Neural progenitor cell (in vitro differentiated cells): ENCODE data around the gene MED13. TPM values are rescaled to one million over a fixed set of nuclear protein-coding genes. Genes with fewer than 3 reads are reported as not detected.
"Not testable (repeated sequence)": the region's sequence is repeated elsewhere in the genome, so short reads cannot be mapped to it uniquely, and the experiment has no call there.

Experiments
- DNase-seq: peaks from one replicate; pipeline ENCODE4 v3.0.0-alpha.2; 2016; ENCODE audit warnings: low spot score
- H2AFZ ChIP-seq: fragments of 200-600 bp; sonication (generic); replicated peaks from 2 replicates; pipeline ENCODE4 v1.6.1; 2016; ENCODE audit warnings: antibody characterized with exemption
- H3F3A ChIP-seq: fragments of 200-600 bp; sonication (generic); 2 replicates; pipeline ENCODE4 v1.6.1; 2016; ENCODE audit warnings: antibody characterized with exemption, low read depth
- H3K27ac ChIP-seq: fragments of 200-600 bp; sonication (generic); 2 replicates; pipeline ENCODE4 v1.5.1; 2016; ENCODE audit warnings: mild to moderate bottlenecking
- H3K27me3 ChIP-seq: fragments of 200-600 bp; sonication (generic); 2 replicates; pipeline ENCODE4 v1.6.1; 2016; ENCODE audit warnings: mild to moderate bottlenecking, moderate library complexity
- H3K36me3 ChIP-seq: fragments of 200-600 bp; sonication (generic); 2 replicates; pipeline ENCODE4 v1.5.1; 2016
- H3K4me1 ChIP-seq: fragments of 200-600 bp; sonication (generic); 2 replicates; pipeline ENCODE4 v1.6.1; 2016; ENCODE audit warnings: mixed run types
- H3K4me2 ChIP-seq: fragments of 200-600 bp; sonication (generic); 2 replicates; pipeline ENCODE4 v1.6.1; 2016
- H3K4me3 ChIP-seq: fragments of 200-600 bp; sonication (generic); 2 replicates; pipeline ENCODE4 v1.5.1; 2016
- H3K79me2 ChIP-seq: fragments of 200-600 bp; sonication (generic); 2 replicates; pipeline ENCODE4 v1.6.1; 2016; ENCODE audit warnings: low read depth
- H3K9ac ChIP-seq: fragments of 200-600 bp; sonication (generic); 2 replicates; pipeline ENCODE4 v1.6.1; 2016
- H3K9me3 ChIP-seq: fragments of 200-600 bp; sonication (generic); 2 replicates; pipeline ENCODE4 v1.5.1; 2016; ENCODE audit warnings: low read depth
- H4K20me1 ChIP-seq: fragments of 200-600 bp; sonication (generic); 2 replicates; pipeline ENCODE4 v1.6.1; 2016; ENCODE audit warnings: low read depth
- H3K27ac Mint-ChIP-seq: 3 replicates; pipeline ENCODE4 v1.8.0; 2021; ENCODE audit warnings: mixed read lengths
- H3K27me3 Mint-ChIP-seq: 2 replicates; pipeline ENCODE4 v1.8.0; 2022; ENCODE audit warnings: low read depth, mild to moderate bottlenecking, inconsistent platforms, moderate library complexity, mixed read lengths; ENCODE audit not compliant: insufficient read depth
- H3K36me3 Mint-ChIP-seq: 3 replicates; pipeline ENCODE4 v1.8.0; 2021; ENCODE audit warnings: mixed read lengths
- H3K4me1 Mint-ChIP-seq: 3 replicates; pipeline ENCODE4 v1.8.0; 2021; ENCODE audit warnings: mixed read lengths
- H3K4me3 Mint-ChIP-seq: 3 replicates; pipeline ENCODE4 v1.8.0; 2021; ENCODE audit warnings: mild to moderate bottlenecking, moderate library complexity, mixed read lengths
- H3K9me3 Mint-ChIP-seq: 3 replicates; pipeline ENCODE4 v1.8.0; 2020; ENCODE audit warnings: mixed read lengths
- EZH2 ChIP-seq: fragments of 200-600 bp; sonication (generic); IDR thresholded peaks from 2 replicates; pipeline ENCODE4 v1.6.1; 2017; ENCODE audit warnings: antibody characterized with exemption, mild to moderate bottlenecking, moderate library complexity
- EZH2phosphoT487 ChIP-seq: fragments of 200-600 bp; sonication (generic); IDR thresholded peaks from 2 replicates; pipeline ENCODE4 v1.6.1; 2017; ENCODE audit warnings: antibody characterized with exemption
- total RNA-seq: library from RNA; depleted of rRNA; stranded (reverse); fragments of >200 nt; gene quantifications from 2 replicates; pipeline ENCODE4 v1.2.3, GENCODE V29; 2015; ENCODE audit warnings: low replicate concordance
- TF ChIP-seq, protein P1 (sequence below): fragments of 200-600 bp; sonication (generic); IDR thresholded peaks from 2 replicates; pipeline ENCODE4 v1.5.1; 2017; ENCODE audit warnings: antibody characterized with exemption, mild to moderate bottlenecking

The MED13 gene
- total RNA-seq, 1 donor from 2014 or later, result 59.9 TPM

DNA sequence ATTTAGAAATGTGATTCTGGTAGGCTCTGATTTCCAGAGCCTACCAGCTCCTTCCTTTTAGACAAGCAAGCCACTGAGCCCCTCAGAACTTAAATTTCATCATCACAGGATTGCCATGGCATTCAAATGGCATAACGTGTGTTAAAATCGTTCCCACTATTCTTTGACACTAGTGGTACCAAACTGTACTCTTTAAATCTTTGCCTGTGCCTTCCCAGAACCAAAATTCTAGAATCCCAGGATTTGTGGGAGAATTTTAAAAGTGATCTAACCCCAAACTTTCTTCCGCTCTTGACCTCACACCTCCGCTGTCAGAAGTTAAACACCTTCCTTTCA, 137.0 kb downstream of the MED13 start:
- Mint-ChIP-seq H3K27me3 (peaks cover 4% of the 10 kb centered on the region), H3K4me3 (peak overlapping the region; percentile 95), H3K4me1 (peaks cover 17% of the 10 kb centered on the region), H3K27ac (no peak overlapping the region), H3K36me3 (peaks cover 11% of the 10 kb centered on the region), H3K9me3 (no peaks in the 10 kb centered on the region)
- H4K20me1 ChIP-seq, result no peaks in the 10 kb centered on the region
- H3K4me3 ChIP-seq, result peak overlapping the region; percentile 68
- no peaks in the 10 kb centered on the region for H3F3A ChIP-seq
- H3K27me3 ChIP-seq, result no peaks in the 10 kb centered on the region
- no peak overlapping the region for H3K27ac ChIP-seq
- peaks cover 10% of the 10 kb centered on the region for H3K4me1 ChIP-seq
- H2AFZ ChIP-seq, result peak overlapping the region; percentile 99
- DNase-seq, result no peak
- TF ChIP-seq, protein P1, sequence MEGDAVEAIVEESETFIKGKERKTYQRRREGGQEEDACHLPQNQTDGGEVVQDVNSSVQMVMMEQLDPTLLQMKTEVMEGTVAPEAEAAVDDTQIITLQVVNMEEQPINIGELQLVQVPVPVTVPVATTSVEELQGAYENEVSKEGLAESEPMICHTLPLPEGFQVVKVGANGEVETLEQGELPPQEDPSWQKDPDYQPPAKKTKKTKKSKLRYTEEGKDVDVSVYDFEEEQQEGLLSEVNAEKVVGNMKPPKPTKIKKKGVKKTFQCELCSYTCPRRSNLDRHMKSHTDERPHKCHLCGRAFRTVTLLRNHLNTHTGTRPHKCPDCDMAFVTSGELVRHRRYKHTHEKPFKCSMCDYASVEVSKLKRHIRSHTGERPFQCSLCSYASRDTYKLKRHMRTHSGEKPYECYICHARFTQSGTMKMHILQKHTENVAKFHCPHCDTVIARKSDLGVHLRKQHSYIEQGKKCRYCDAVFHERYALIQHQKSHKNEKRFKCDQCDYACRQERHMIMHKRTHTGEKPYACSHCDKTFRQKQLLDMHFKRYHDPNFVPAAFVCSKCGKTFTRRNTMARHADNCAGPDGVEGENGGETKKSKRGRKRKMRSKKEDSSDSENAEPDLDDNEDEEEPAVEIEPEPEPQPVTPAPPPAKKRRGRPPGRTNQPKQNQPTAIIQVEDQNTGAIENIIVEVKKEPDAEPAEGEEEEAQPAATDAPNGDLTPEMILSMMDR, result no peak
- TF ChIP-seq EZH2 (no peak), EZH2phosphoT487 (no peak)
- H3K4me2 ChIP-seq, result peak overlapping the region; percentile 95
- no peak overlapping the region for H3K9ac ChIP-seq
- peaks cover 7% of the 10 kb centered on the region for H3K36me3 ChIP-seq
- no peaks in the 10 kb centered on the region for H3K9me3 ChIP-seq
- peaks cover 22% of the 10 kb centered on the region for H3K79me2 ChIP-seq

DNA sequence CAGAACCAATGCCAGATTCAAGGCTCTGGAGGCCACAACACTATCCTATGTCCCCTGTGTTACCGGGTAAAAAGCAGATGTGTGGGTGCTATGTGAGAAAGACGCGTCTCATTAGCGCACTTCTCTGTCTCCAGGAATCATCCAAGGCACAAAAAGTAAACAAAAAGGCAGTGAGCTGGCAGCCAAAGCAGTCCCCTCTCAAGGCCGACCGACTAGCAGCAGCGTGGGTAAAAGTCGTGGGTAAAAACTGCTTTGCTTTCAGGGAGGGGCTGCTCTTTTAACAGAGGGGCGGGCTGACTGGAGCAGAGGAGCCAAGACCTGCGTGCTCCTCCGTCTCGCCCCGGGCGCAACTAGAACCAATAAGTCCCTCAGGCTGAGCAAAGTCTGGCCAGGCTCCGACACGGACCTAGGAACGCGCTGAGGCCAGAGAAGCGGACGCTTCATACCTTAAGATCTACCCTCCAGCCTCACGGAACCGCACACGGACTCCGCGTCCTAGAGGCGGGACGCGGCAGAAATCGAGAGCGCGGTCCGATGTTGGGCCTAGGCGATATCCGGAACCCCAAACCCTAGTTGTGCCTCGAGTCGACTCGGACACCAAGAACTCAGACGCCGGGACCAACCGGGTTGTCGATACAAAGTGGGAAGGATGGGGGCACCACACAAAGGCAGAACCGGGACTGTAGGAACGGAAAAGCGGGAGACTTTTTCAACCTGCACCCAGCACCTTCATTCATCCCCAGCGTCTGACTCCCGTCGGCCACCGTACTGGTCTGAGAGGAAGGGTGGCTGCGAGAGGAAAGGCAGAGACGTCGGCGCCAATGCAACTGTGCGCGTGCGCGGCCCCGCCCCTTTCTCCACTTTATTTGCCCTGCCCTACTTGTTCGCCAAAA, 137.6 kb downstream of the MED13 start, which contains the start of gene INTS2:
Gene INTS2, minus strand, starts transcription at position 775 of the 893 bp plus-strand sequence. CDS start 1,338 bp downstream, outside the sequence.
- peak; percentile 93 for DNase-seq
- Histone ChIP-seq H3K9me3 (no peaks in the 10 kb centered on the region), H3K36me3 (peaks cover 7% of the 10 kb centered on the region), H3K79me2 (peaks cover 22% of the 10 kb centered on the region), H3K27ac (no peak within 1 kb of the TSS), H4K20me1 (no peaks in the 10 kb centered on the region), H3F3A (no peaks in the 10 kb centered on the region), H3K9ac (peak within 1 kb of the TSS; percentile 91), H2AFZ (peak within 1 kb of the TSS; percentile 99), H3K4me3 (peak within 1 kb of the TSS; percentile 68), H3K4me2 (peak within 1 kb of the TSS; percentile 95), H3K4me1 (peaks cover 10% of the 10 kb centered on the region), H3K27me3 (no peaks in the 10 kb centered on the region)
- peaks cover 17% of the 10 kb centered on the region for H3K4me1 Mint-ChIP-seq
- H3K9me3 Mint-ChIP-seq, result no peaks in the 10 kb centered on the region
- peak within 1 kb of the TSS; percentile 91 for H3K27ac Mint-ChIP-seq
- H3K36me3 Mint-ChIP-seq, result peaks cover 13% of the 10 kb centered on the region
- TF ChIP-seq EZH2 (no peak), EZH2phosphoT487 (no peak)
- TF ChIP-seq, protein P1, result no peak
- H3K27me3 Mint-ChIP-seq, result peaks cover 4% of the 10 kb centered on the region
- H3K4me3 Mint-ChIP-seq, result peak within 1 kb of the TSS; percentile 95

DNA sequence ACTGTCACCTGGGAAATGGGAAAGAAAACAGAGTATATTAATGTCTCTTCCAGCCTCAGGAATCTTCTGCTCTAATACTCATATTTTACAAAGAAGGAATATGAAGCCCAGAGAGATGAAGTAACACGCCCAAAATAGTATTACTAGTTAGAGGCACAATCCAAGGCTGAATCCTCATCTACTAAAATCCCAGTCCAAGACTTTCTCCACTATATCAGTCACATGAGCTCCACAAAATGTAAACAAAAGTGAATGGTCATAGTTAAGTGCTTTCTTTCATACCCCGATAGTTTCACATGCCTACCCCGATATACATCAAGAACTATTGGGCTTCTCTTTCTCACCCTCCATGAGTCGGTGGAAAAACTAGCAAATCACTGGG, 138.3 kb downstream of the MED13 start:
- H3K36me3 ChIP-seq, result peaks cover 7% of the 10 kb centered on the region
- peaks cover 22% of the 10 kb centered on the region for H3K79me2 ChIP-seq
- peak overlapping the region; percentile 68 for H3K4me3 ChIP-seq
- peak overlapping the region; percentile 91 for H3K9ac ChIP-seq
- no peak overlapping the region for H3K27ac ChIP-seq
- Mint-ChIP-seq H3K36me3 (peaks cover 13% of the 10 kb centered on the region), H3K4me1 (peaks cover 17% of the 10 kb centered on the region), H3K4me3 (peak overlapping the region; percentile 95), H3K27ac (peak overlapping the region; percentile 91), H3K27me3 (peaks cover 4% of the 10 kb centered on the region), H3K9me3 (no peaks in the 10 kb centered on the region)
- no peak for TF ChIP-seq EZH2phosphoT487
- TF ChIP-seq EZH2, result no peak
- TF ChIP-seq, protein P1, result no peak
- no peaks in the 10 kb centered on the region for H3K27me3 ChIP-seq
- H3K9me3 ChIP-seq, result no peaks in the 10 kb centered on the region
- H2AFZ ChIP-seq, result peak overlapping the region; percentile 99
- H3K4me1 ChIP-seq, result peaks cover 10% of the 10 kb centered on the region
- no peaks in the 10 kb centered on the region for H3F3A ChIP-seq
- H3K4me2 ChIP-seq, result peak overlapping the region; percentile 95
- DNase-seq, result no peak
- no peaks in the 10 kb centered on the region for H4K20me1 ChIP-seq

DNA sequence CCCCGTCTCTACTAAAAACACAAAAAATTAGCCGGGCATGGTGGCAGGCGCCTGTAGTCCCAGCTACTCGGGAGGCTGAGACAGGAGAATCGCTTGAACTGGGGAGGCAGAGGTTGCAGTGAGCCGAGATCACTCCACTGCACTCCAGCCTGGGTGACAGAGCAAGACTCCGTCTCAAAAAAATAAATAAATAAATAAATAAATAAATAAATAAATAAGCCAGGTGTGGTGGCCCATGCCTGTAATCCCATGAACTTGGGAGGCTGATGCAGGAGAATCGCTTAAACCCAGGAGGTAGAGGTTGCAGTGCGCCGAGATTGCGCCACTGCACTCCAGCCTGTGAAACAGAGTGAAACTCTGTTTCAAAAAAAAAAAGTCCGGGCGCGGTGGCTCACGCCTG, 149.9 kb downstream of the MED13 start:
- H3F3A ChIP-seq, H3K4me2 ChIP-seq, H4K20me1 ChIP-seq, H3K9ac ChIP-seq, H2AFZ ChIP-seq, H3K27ac ChIP-seq, H3K4me1 ChIP-seq, H3K27me3 ChIP-seq, H3K4me1 Mint-ChIP-seq, H3K27me3 Mint-ChIP-seq, DNase-seq, H3K4me3 Mint-ChIP-seq, H3K9me3 Mint-ChIP-seq, H3K9me3 ChIP-seq, H3K4me3 ChIP-seq, H3K27ac Mint-ChIP-seq: not testable (repeated sequence)
- H3K36me3 Mint-ChIP-seq, result peaks cover 27% of the 10 kb centered on the region
- Histone ChIP-seq H3K79me2 (peaks cover 18% of the 10 kb centered on the region), H3K36me3 (peaks cover 23% of the 10 kb centered on the region)
